ENCODE measurements around the gene TOR1AIP1. TPM values are rescaled to one million over a fixed set of nuclear protein-coding genes. Genes with fewer than 3 reads are reported as not detected.
"Not testable (repeated sequence)": the region's sequence is repeated elsewhere in the genome, so short reads cannot be mapped to it uniquely, and the experiment has no call there.

Gene TOR1AIP1
- total RNA-seq, 3 donors from 2014 or later (not counting 1 experiment from before 2014, with no cell fraction given), result 55.6 to 63.9 (median 59.5) TPM

- H3K4me3 Mint-ChIP-seq, result no peak overlapping the region
- peaks cover 56 to 59% of the 10 kb centered on the region in 2 donors for H3K4me1 Mint-ChIP-seq
- WGBS (ENCODE audit: insufficient coverage), result 88% methylated on average over 2 of the region's 3 CpGs
- Histone ChIP-seq H3K27ac (ENCODE audit: low read length) (no peak overlapping the region), H3K9me3 (ENCODE audit: control insufficient read depth, insufficient read depth, low read length) (no peaks in the 10 kb centered on the region), H3K27me3 (ENCODE audit: control insufficient read depth, insufficient read depth, low read length) (no peaks in the 10 kb centered on the region), H3K36me3 (ENCODE audit: control insufficient read depth, insufficient read depth, low read length) (no peaks in the 10 kb centered on the region), H3K4me1 (ENCODE audit: control insufficient read depth, insufficient read depth, low read length) (peaks cover 8% of the 10 kb centered on the region), H3K4me3 (ENCODE audit: low read length) (no peak overlapping the region)
- H3K27me3 Mint-ChIP-seq (ENCODE audit: low read depth in 2 of 2), result no peaks in the 10 kb centered on the region
- no peak for TF ChIP-seq CTCF (IDR thresholded peaks at IDR 0.05)
- DNase-seq (no peak), ATAC-seq (no peak)
- intact Hi-C loops (cut with micrococcal nuclease), result loop anchor here (10.0 kb wide), 1 partner anchor 196 kb away; the partner anchor contains the start of gene QSOX1
- no peaks in the 10 kb centered on the region for H3K36me3 Mint-ChIP-seq
- no peak overlapping the region for H3K27ac Mint-ChIP-seq
- no peaks in the 10 kb centered on the region for H3K9me3 Mint-ChIP-seq
Observed at GRCh38 chr1:179958359-179958758, 76.3 kb downstream of the TOR1AIP1 start.

- 98% methylated on average over 8 of the region's 8 CpGs for WGBS (ENCODE audit: insufficient coverage)
- peaks cover 48 to 53% of the 10 kb centered on the region in 2 donors for H3K4me1 Mint-ChIP-seq
- H3K27ac ChIP-seq (ENCODE audit: low read length); H3K9me3 ChIP-seq (ENCODE audit: control insufficient read depth, insufficient read depth, low read length); H3K27me3 ChIP-seq (ENCODE audit: control insufficient read depth, insufficient read depth, low read length); intact Hi-C loops (cut with micrococcal nuclease); H3K4me3 Mint-ChIP-seq; H3K36me3 ChIP-seq (ENCODE audit: control insufficient read depth, insufficient read depth, low read length); H3K9me3 Mint-ChIP-seq; ATAC-seq; H3K27me3 Mint-ChIP-seq (ENCODE audit: low read depth in 2 of 2); H3K36me3 Mint-ChIP-seq; H3K4me1 ChIP-seq (ENCODE audit: control insufficient read depth, insufficient read depth, low read length); H3K4me3 ChIP-seq (ENCODE audit: low read length); DNase-seq: not testable (repeated sequence)
- peak overlapping the region in 1 of 2 donors; percentile 4 for H3K27ac Mint-ChIP-seq
Observed at GRCh38 chr1:179962168-179962567, 80.1 kb downstream of the TOR1AIP1 start.

GRCh38 chr1:179966551-179966950, 84.5 kb downstream of the TOR1AIP1 start:
- no peak for ATAC-seq
- Mint-ChIP-seq H3K36me3 (no peaks in the 10 kb centered on the region), H3K27me3 (ENCODE audit: low read depth in 2 of 2) (no peaks in the 10 kb centered on the region), H3K4me3 (no peak overlapping the region), H3K27ac (no peak overlapping the region), H3K9me3 (no peaks in the 10 kb centered on the region), H3K4me1 (peaks cover 54 to 65% of the 10 kb centered on the region in 2 donors)
- intact Hi-C loops (cut with micrococcal nuclease), result no loop called here
- Histone ChIP-seq H3K36me3 (ENCODE audit: control insufficient read depth, insufficient read depth, low read length) (no peaks in the 10 kb centered on the region), H3K4me3 (ENCODE audit: low read length) (no peak overlapping the region), H3K9me3 (ENCODE audit: control insufficient read depth, insufficient read depth, low read length) (no peaks in the 10 kb centered on the region), H3K4me1 (ENCODE audit: control insufficient read depth, insufficient read depth, low read length) (peaks cover 7% of the 10 kb centered on the region), H3K27me3 (ENCODE audit: control insufficient read depth, insufficient read depth, low read length) (no peaks in the 10 kb centered on the region), H3K27ac (ENCODE audit: low read length) (no peak overlapping the region)
- TF ChIP-seq CTCF (IDR thresholded peaks at IDR 0.05), result no peak
- no peak for DNase-seq

DNA sequence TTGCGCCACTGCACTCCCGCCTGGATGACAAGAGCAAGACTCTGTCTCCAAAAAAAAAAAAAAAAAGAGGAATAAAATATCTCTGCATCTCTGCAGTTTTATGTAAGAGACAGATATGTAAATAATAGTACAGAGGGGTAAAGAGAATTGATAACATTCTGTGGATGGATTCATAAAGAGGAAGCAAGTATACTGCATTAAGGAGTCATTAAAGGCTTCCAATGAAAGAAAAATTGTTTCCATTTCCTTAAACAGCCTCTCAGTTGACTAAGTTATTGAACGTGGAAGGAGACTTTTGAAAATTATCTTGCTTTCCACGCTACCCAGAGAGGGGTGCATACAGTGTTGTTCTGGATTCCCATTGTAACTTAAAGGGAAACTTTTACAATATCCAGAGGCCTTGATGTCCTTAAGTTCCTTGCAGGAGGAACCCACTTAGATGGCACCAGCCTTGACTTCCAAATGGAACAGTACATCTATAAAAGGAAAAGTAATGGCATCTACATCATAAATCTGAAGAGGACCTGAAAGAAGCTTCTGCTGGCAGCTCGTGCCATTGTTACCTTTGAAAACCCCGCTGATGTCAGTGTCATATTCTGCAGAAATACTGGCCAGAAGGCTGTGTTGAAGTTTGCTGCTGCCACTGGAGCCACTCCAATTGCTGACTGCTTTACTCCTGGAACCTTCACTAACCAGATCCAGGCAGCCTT, 86.4 kb downstream of the TOR1AIP1 start:
- peak overlapping the region in 1 of 2 donors; percentile 70 for H3K27ac Mint-ChIP-seq
- DNase-seq (no peak), ATAC-seq (no peak)
- no peak overlapping the region for H3K4me3 ChIP-seq (ENCODE audit: low read length)
- H3K36me3 ChIP-seq (ENCODE audit: control insufficient read depth, insufficient read depth, low read length), result no peaks in the 10 kb centered on the region
- peaks cover 51 to 58% of the 10 kb centered on the region in 2 donors for H3K4me1 Mint-ChIP-seq
- no peaks in the 10 kb centered on the region for H3K9me3 Mint-ChIP-seq
- intact Hi-C loops (cut with micrococcal nuclease), result no loop called here
- no peaks in the 10 kb centered on the region for H3K27me3 ChIP-seq (ENCODE audit: control insufficient read depth, insufficient read depth, low read length)
- no peak overlapping the region for H3K4me3 Mint-ChIP-seq
- no peaks in the 10 kb centered on the region for H3K36me3 Mint-ChIP-seq
- H3K9me3 ChIP-seq (ENCODE audit: control insufficient read depth, insufficient read depth, low read length), result no peaks in the 10 kb centered on the region
- 92% methylated on average over 6 of the region's 6 CpGs for WGBS (ENCODE audit: insufficient coverage)
- TF ChIP-seq CTCF (IDR thresholded peaks at IDR 0.05), result no peak
- H3K4me1 ChIP-seq (ENCODE audit: control insufficient read depth, insufficient read depth, low read length), result peaks cover 7% of the 10 kb centered on the region
- H3K27ac ChIP-seq (ENCODE audit: low read length), result no peak overlapping the region
- no peaks in the 10 kb centered on the region for H3K27me3 Mint-ChIP-seq (ENCODE audit: low read depth in 2 of 2)
